ENCODE data around the gene ZNF652. TPM values are rescaled to one million over a fixed set of nuclear protein-coding genes. Genes with fewer than 3 reads are reported as not detected.

Gene ZNF652
- total and polyA plus RNA-seq, 2 of the 4 experiments (the other 2 are of a cell fraction), result 3.6 to 8.8 TPM

- Histone ChIP-seq H2AFZ (replicated peaks; ENCODE audit: low read length, poor library complexity) (no peak overlapping the region), H3K27ac (ENCODE audit: insufficient read depth, low read length) (no peak overlapping the region), H3K36me3 (ENCODE audit: control insufficient read depth, insufficient read depth, low read length) (no peaks in the 10 kb centered on the region), H4K8ac (ENCODE audit: low read depth in 2 of 2, low read length in 2 of 2) (no peak overlapping the region), H2AK9ac (replicated peaks; ENCODE audit: low read depth, low read length, poor library complexity) (no peak overlapping the region), H4K5ac (ENCODE audit: low read depth, low read length) (no peak overlapping the region), H2BK5ac (ENCODE audit: low read depth, low read length, poor library complexity, severe bottlenecking) (no peak overlapping the region), H3K9me1 (ENCODE audit: insufficient read depth, low read length) (no peaks in the 10 kb centered on the region), H2BK120ac (ENCODE audit: low read depth, low read length) (no peak overlapping the region), H3K14ac (replicated peaks; ENCODE audit: low read depth, low read length) (no peak overlapping the region), H3K18ac (ENCODE audit: low read depth, low read length) (no peak overlapping the region), H2AK5ac (ENCODE audit: low read depth, low read length) (no peak overlapping the region), H3K56ac (ENCODE audit: extremely low read depth, insufficient read depth, low read length) (no peak overlapping the region), H4K20me1 (ENCODE audit: insufficient read depth, low read length) (no peaks in the 10 kb centered on the region), H3K79me1 (ENCODE audit: low read depth in 1 of 2, low read length in 2 of 2) (no peaks in the 10 kb centered on the region), H3K4ac (ENCODE audit: low read depth, low read length) (no peak overlapping the region), H4K91ac (ENCODE audit: insufficient read depth, low read depth, low read length) (no peak overlapping the region), H2BK15ac (ENCODE audit: low read depth, low read length) (no peak overlapping the region), H3K4me3 (ENCODE audit: insufficient read depth, low read depth, low read length) (no peak overlapping the region), H3K4me1 (ENCODE audit: control insufficient read depth, insufficient read depth, low read length) (no peaks in the 10 kb centered on the region), H3K9me3 (ENCODE audit: control insufficient read depth, insufficient read depth, low read length) (no peaks in the 10 kb centered on the region), H3K23ac (ENCODE audit: low read depth, low read length) (no peak overlapping the region), H3K9ac (ENCODE audit: low read depth, low read length) (no peak overlapping the region), H3K27me3 (ENCODE audit: control insufficient read depth, insufficient read depth, low read length) (peaks cover 15% of the 10 kb centered on the region), H3K4me2 (ENCODE audit: low read depth, low read length) (no peak overlapping the region), H2BK20ac (ENCODE audit: low read depth, low read length) (no peak overlapping the region)
- in situ Hi-C loops (cut with MboI; ENCODE audit: low sequenced_read_pairs) (no loop called here), dilution Hi-C loops (cut with HindIII; ENCODE audit: low sequenced_read_pairs, unreplicated experiment) (no loop called here), intact Hi-C loops (cut with micrococcal nuclease) (no loop called here)
- ChIA-PET POLR2A (ENCODE audit: unreplicated experiment) (no interaction called here), CTCF (no interaction called here)
- no peak for DNase-seq
- TF ChIP-seq SMC3 (IDR thresholded peaks at IDR 0.05; ENCODE audit: low read depth, low read length) (no peak), USF2 (IDR thresholded peaks at IDR 0.05; ENCODE audit: low read depth, low read length) (no peak), CHD1 (IDR thresholded peaks at IDR 0.05; ENCODE audit: low read depth, low read length) (no peak), MXI1 (IDR thresholded peaks at IDR 0.05; ENCODE audit: borderline replicate concordance, low read depth, low read length) (no peak), CEBPB (IDR thresholded peaks at IDR 0.05; ENCODE audit: low read depth, low read length) (no peak), ELK1 (IDR thresholded peaks at IDR 0.05; ENCODE audit: borderline replicate concordance, low read depth, low read length) (no peak), BHLHE40 (IDR thresholded peaks at IDR 0.05; ENCODE audit: low read depth, low read length) (no peak), RFX5 (IDR thresholded peaks at IDR 0.05; ENCODE audit: low read depth, low read length) (no peak), MAFK (IDR thresholded peaks at IDR 0.05; ENCODE audit: low read depth, low read length) (no peak), MAZ (IDR thresholded peaks at IDR 0.05; ENCODE audit: borderline replicate concordance, low read depth, low read length) (no peak), CTCF (conservative IDR thresholded peaks at IDR 0.05; ENCODE audit: low read depth, low read length) (no peak), POLR2A (IDR thresholded peaks at IDR 0.05; ENCODE audit: low read depth, low read length) (no peak), NFE2L2 (IDR thresholded peaks at IDR 0.05; ENCODE audit: low read depth, low read length) (no peak), RAD21 (IDR thresholded peaks at IDR 0.05; ENCODE audit: low read length) (no peak), FOS (IDR thresholded peaks at IDR 0.05; ENCODE audit: low read depth, low read length) (no peak), RCOR1 (IDR thresholded peaks at IDR 0.05; ENCODE audit: insufficient replicate concordance, low read length) (no peak)
- no peak for ATAC-seq (ENCODE audit: low read depth)
- no CpG with 5 or more reads among the region's 4 CpGs for WGBS, 2 experiments (ENCODE audit: extremely low coverage in 2 of 2, insufficient read length in 1 of 2)
- BruUV-seq (replicated peaks), result no TSS peak
Observed at GRCh38 chr17:49244839-49245238, 117.2 kb downstream of the ZNF652 start.

All from IMR-90 (cell line).